8988T (cell line): ENCODE measurements around the gene CALHM5.
A peak's percentile ranks its signal among the peaks of the same experiment; 100 is the strongest.

Experiments used
- DNase-seq: peaks from one replicate; pipeline ENCODE4 v3.0.0; 2011

CALHM5 gene

DNA sequence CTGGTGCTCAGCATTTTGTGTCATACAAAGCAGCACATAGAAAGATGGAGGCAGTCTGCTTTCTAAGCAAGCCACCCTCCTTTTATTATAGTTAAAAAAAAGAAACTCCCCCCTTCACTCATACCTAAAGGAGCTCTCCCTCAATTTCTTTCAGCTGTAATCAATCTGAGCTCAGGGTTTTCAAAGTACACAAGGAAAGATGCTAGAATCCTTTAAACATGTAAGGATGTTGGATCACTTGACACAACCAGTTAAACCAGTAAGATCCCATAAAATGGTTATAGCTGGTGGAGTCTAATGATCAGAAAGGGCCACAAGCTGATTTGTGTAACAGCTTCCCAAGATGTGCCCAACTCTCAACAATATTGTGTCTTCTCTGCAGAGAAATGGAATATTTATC, 42.0 kb downstream of the CALHM5 start, which contains the start of gene CALHM4:
TSS of gene CALHM4 (plus strand) at position 301 of the 400 bp plus-strand sequence. CDS start at position 344, 43 bp downstream.
- no peak for DNase-seq

DNA sequence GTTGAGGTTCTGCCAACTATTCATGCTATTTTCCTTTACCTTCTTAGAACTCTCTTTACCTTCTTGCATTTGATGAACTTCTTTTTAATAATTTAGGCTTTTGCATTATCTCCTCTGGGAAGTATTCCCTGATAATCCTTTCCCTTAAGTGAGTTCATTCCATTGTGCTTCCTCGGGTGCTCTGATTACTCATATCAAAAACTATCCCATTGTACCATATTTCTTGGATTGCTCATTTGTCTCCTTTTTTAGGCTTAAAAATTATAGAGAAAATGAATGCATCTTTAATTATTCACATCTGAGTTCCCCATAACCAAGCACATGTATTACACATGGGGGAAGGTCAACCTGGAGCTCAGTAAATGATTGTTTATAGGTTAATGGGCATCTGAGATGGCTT, 44.6 kb downstream of the CALHM5 start:
- no peak for DNase-seq

DNA sequence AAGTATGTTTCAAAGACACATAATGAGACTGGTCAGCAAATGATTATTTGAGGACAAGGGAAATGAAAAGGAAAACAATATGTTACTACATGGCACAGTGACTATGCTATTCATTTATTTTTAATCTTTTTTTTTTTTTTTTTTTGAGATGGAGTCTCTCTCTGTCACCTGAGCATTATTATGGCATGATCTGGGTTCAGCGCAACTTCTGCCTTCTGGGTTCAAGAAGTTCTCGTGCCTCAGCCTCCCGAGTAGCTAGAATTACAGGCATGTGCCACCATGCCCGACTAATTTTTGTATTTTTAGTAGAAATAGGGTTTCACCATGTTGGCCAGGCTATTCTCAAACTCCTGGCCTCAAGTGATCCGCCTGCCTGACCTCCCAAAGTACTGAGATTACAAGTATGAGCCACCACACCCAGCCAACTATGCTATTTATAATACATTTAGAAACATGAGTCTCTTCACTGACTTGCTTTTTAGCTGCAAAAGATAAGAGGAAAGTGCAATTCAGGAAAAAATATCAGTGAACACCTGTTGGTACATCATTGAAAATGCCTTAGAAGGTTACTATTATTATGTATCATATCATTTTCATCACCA, 45.5 kb downstream of the CALHM5 start:
- DNase-seq: no peak

DNA sequence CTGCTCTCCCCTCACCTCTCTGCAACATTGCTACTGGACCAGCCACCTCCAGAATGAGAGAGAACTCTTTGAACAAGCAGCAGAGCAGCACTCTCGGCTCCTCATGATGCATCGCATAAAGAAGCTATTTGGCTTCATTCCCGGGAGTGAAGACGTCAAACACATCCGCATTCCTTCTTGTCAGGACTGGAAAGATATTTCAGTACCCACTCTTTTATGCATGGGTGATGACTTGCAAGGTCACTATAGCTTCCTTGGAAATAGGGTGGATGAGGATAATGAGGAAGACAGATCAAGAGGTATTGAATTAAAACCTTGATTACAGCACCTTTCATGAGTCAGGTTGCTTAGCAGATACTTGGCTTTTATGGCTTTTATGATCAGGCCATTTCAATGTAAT, 46.5 kb downstream of the CALHM5 start:
- no peak for DNase-seq

DNA sequence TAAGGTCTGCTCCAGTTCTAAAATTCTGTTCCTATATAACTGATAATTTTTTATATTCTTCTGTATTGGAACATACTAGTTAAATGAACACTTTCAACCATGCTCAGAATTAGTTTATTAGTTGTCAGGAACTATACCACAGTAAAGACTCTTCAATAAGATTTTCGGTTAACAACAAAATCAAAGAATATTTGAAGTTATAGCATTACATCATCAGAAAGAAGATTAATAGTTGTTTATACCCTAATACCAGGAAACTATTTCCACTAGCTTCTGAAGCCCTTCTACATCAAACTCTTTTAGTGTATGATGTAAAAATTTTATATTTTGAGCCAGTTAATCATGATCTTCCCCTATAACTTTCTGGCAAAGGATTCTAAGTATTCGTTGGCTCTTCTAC, 48.7 kb downstream of the CALHM5 start:
- no peak for DNase-seq

DNA sequence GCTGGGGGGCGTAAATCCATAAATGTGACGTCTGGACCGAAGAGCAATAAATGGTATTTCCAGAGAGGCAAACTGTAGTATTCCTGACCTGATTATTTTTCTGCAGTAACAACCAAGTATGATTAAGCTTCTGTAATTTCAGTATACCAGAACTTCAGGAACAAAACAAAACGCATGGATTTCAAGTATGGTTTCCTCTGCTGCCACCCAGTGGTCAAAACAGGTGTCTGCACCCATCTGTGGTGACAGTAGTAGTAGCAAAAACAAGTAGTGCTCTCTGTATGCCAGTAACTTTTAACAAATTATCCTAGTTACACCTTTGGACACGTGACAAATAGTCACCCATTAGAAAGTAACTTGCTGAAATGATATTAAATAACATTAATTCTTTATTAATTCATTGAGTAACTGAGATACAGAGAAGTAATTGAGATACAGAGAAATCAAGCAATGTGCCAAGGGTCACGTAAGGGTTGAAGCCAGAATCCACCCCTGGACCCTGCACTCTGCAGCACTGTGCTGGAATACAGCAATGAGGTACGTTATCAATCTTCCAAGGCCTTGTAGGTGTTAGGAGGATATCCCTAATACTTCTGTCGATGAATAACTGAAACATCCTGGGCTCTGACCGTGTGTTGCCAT, 50.1 kb downstream of the CALHM5 start:
- DNase-seq: no peak

DNA sequence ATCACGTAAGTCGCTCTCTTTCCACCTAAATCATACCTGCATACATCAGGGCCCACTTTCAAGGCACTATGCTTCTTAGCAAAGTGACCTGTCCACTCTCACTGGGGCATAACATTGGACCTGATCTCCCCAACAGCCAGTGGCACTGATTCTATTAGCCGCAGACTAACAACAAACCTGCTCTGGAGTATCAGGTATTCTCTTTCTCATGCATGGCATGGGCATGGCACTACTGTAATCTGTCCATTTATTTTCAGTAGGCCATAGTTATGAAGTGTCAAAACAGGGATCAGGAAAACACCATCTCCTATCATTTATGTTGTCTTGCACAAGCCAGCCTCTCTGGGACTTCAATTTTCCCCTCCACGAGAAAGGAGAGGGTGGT, 50.6 kb downstream of the CALHM5 start:
- DNase-seq: no peak

DNA sequence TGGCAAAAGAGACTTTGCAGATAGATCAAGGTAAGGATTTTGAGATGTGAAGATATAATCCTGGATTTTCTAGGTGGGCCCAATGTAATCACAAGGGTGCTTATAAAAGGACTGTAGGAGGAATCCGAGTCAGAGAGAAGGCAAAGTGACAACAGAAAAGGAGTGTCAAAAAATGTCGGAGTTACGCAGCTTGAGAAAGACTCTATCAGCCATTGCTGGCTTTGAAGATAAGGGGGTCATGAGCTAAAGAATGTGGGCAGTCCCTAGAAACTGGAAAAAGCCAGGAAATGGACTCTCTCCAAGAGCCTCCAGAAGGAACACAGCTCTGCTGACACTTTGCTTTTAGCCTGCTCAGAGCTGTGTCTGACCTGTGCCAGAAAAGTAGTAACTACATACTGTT, 51.2 kb downstream of the CALHM5 start:
- no peak for DNase-seq

DNA sequence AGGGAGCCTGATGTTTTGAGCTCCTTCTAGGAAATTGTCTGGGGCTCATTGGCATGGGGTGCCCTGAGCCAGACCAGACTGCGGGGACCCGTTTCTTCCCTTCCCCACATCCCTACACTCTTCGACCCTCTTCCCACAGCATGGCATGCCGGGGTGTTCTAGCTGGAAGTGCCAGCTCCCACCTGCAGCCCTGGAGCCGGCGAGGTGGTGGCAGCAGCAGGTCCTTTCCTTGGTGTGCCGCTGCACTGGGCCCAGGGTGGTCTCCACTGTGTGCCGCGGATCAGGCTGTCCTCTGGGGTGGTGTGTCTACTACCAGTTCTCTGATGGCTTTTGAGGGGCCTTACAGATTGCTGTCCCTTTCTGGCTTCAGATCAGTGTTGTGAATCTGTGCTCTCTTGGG, 52.4 kb downstream of the CALHM5 start:
- DNase-seq: no peak

DNA sequence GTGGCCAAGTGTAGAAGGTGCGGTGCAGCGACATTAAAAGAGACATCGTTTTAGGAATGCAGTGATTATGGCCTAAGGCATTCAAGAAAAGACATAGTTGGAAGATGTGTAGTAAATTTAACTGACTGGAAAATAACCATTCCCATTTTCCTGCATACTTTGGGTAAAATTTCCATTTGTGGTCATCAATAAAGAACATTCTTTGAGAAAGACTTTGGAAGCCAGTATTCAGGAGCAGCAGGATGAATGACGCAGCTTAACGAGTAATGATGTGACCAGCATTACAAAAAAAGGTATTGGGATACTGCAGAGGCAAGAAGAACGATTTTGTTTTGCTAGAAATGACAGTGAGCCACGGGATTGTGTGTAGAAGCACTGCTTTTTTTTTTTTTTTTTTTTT, 52.9 kb downstream of the CALHM5 start:
- DNase-seq: no peak

DNA sequence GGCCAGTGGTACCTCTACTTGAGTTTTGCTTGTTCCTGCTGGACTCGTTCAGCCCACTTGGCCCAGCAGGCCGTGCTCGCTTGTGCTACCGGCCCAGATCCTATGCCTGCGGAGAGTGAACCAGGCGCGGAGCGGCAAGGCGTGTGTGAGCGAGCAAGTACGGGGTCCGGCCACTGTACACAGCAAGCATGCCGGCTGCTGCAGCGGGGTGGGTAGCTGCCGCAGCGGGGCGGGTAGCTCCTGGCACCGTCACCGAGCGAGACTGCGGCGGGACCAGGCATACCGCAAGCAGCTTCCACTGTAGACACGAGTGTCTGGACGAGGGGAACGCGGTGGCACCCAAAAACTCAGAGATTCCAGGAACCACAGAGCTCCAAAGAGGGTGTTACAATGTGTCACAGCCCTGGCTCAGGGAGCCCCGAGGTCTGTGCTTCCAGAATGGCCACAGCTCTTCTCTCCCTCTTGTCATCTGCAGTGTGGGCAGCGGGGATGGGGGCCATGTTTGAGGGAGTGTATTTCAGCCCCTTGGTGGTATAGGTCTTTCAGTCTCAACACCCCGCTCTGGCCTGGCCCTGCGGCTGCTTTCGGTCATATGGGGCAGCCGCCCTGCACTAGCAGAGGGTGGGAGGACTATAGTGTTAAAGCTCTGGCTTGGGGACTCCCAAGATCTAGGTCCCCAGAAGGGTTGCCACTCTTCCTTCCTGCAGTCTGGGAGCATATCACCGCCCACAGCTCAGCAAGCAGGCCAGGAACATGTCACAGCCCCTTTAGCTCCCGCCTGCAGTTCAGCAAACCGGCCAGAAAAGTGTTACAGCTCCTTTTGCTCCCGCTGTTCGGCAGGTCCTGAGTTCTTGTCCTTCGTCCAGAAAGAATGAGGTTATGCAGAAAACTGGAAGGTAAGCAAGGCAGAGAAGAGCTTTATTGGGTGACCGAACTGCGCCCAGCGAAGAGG, 53.8 kb downstream of the CALHM5 start:
- no peak for DNase-seq

DNA sequence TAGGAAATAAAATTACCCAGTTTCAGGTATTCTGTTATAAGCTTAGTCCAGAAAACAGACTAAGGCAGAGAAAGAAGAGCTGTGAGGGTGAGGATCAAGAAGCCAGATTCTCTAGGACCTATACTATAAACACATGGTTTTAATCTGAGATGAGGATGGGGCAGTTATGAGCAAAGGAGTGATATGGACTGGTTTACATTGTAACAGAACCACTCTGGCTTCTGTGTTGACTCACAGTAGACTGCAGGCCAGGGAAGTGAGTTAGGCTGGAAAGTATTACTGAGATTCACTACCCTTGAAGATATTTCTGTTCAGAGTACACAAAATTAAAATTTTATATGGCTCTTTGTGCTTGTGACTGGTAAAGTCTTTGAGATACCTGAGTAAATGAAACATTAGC, 56.7 kb downstream of the CALHM5 start:
- no peak for DNase-seq

DNA sequence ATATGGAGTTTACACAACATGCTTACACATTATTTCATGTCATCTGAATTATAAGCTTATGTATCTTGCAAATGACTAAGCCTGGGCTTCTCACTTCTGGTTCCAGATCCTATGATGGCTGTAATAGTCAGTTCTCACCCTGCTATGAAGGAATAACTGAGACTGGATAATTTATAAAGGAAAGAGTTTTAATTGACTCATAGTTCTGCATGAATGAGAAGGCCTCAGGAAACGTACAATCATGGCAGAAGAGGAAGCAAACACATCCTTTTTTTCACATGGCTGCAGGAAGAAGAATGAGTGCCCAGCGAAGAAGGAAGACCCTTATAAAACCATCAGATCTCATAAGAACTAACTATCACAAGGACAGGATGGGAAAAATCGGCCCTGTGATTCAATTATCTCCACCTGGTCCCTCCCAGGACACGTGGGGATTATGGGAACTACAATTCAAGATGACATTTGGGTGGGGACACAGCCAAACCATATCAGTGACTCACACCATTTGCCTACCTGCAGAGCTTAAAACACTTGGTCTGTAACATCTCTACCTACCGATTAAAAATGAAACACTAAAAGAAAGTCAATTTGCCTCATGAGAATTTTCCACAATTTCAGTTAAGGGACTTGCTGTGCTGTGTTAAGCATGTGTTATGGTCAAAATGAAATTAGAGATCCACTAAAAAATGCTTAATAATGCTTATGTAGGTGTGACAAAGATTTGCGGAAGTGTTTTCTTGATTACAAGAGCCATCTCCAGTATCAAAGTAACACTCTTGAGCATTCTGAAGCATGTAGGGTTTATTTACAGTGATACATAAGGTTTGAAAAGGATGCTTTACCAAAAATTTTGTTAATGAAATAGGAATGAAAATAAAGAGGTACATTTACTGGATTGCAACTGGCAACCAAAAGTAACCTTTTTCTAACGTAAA, 57.6 kb downstream of the CALHM5 start:
- DNase-seq: no peak

DNA sequence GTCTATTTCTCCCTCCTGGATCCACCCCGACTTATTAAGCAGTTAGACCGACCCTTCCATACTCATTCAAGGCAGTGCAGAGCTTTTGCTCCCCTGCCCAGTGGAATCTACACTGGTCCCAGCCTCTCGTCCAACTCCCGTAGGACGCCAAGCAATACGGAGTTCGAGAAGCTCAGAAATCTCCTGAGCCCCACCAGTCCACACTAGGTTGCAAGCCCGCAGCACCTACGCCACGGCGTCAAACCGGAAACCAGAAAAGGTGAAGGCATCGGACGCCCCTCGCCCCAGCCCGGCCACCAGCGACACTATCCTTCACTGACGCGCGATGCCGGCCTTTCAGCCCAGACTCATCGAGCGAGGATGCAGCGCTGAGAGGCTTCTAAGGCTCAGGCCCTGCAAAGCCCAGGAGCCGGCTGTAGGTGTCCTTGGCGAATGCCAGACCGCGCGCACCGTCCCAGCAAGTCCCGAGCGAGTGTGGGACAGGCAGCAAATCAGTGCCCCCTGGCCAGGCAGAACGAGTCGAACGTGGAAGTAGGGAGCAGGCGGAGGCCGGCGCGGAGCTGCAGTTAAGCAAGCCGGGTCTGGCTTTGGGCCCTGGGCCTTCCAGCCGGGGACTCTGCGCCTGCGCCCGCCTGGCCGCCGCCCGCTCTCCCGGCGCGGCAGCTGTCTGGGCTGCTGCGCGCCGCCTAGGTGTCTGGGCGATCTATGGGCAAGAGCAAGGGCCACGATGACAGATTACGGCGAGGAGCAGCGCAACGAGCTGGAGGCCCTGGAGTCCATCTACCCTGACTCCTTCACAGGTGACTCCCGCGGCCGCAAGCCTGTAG, 59.6 kb downstream of the CALHM5 start, which contains the start of gene RWDD1:
TSS of gene RWDD1 (plus strand) at position 649 of the 827 bp plus-strand sequence. CDS start at position 728, 79 bp downstream.
- peak; percentile 82 for DNase-seq

DNA sequence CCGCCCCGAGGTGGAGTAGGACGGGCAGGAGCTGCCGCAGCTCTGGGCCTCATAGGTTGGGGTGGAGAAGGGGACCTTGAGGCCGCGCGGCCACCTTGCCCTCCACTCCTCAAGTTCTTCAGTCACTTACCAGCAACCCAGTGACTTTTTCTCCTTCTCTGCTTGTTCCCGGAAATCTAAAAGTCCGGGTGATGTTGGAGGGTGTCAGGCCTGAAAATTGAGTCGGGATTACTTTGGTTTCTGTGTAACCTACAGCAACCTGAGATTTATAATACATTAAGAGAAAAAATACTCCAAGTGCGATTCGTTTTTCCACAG, 60.2 kb downstream of the CALHM5 start:
- no peak for DNase-seq

DNA sequence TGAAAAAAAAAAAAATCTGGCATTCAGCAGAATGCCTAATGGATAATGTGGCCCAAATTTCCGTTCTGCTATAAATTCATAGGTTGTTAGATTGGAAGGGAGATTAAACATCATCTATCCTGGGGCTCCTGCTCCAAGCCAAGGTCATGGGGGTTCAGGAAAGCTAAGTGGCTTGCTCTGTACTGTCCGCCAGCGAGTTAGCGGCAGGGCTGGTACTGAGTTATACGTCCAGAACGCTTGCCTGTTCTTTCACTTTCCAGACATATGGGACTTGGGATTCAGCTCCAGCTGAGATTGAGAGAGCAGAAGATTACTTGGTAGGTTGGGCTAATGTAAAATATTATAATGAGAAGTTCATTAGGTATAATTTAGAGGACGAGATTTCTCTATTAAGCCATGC, 60.7 kb downstream of the CALHM5 start:
- DNase-seq: no peak
